CD4-positive, alpha-beta T cell treated with Interleukin-17A for 1 hour (primary cell): ENCODE results near the gene PTGFR.

Experiments
- DNase-seq: peaks from one replicate; pipeline ENCODE4 v3.0.0-alpha.2; 2020

Gene PTGFR

GRCh38 chr1:78520843-78521242 is 30.1 kb downstream of the PTGFR start:
- DNase-seq, result no peak

GRCh38 chr1:78522136-78522535 is 31.4 kb downstream of the PTGFR start:
- no peak for DNase-seq

GRCh38 chr1:78526496-78526895 is 35.7 kb downstream of the PTGFR start:
- no peak for DNase-seq

GRCh38 chr1:78527706-78528105 is 36.9 kb downstream of the PTGFR start:
- no peak for DNase-seq

DNA sequence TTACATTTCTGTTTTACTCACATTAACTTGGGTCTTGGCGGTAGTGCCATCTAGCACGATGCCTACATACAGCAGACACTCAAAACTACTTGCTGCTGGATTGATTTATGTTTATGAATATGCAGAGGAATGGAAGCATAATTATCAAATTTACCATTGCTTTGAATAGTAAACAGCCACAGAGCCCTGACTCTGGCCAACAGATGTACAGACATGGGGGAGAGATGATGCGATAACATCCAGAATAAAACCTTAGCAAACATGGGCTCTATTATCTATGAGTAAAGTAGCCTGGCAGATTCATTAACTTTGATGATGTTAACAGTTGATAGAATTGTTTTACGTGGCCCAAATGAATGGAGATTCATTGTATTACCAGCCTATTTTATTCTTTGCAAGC is 42.8 kb downstream of the PTGFR start:
- no peak for DNase-seq

- DNase-seq, result no peak
Measured at GRCh38 chr1:78535286-78535685, 44.5 kb downstream of the PTGFR start.

DNA sequence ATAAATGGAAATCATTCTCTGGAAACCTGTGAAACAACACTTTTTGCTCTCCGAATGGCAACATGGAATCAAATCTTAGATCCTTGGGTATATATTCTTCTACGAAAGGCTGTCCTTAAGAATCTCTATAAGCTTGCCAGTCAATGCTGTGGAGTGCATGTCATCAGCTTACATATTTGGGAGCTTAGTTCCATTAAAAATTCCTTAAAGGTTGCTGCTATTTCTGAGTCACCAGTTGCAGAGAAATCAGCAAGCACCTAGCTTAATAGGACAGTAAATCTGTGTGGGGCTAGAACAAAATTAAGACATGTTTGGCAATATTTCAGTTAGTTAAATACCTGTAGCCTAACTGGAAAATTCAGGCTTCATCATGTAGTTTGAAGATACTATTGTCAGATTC is 45.7 kb downstream of the PTGFR start:
- DNase-seq, result no peak

DNA sequence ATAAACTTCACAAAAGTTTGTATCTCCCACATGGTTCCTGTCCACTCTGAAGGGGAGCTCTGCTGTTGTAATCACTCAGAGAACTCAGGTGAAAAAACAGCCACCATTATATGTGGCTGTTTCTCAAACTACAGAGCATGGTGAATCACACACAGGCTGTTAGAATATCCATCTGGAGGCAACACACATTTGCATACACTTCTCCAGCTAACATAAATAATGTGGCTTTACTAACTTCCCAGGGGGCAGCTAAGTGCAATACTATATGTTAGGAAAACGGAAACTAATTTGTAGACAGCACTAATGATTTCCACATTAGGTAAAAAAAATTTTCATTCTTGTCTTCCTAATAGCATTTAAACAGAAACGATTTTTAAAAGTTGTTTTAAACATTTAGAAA is 49.3 kb downstream of the PTGFR start:
- no peak for DNase-seq

- DNase-seq, result no peak
Measured at GRCh38 chr1:78541479-78541878, 50.7 kb downstream of the PTGFR start.

GRCh38 chr1:78543941-78544643 is 53.3 kb downstream of the PTGFR start:
- no peak for DNase-seq

- no peak for DNase-seq
Measured at GRCh38 chr1:78547081-78547480, 56.3 kb downstream of the PTGFR start.

DNA sequence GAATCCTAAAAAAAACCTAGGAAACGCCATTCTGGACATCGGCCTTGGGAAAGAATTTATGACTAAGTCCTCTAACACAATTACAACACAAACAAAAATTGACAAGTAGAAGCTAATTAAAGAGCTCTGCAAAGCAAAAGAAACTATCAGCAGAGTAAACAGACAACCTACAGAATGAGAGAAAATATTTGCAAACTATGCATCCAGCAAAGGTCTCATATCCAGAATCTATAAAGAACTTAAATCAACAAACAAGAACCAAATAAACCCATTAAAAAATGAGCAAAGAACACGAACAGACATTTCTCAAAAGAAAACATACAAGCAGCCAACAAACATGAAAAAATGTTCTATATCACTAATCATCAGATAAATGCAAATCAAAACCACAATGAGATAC is 58.6 kb downstream of the PTGFR start:
- no peak for DNase-seq

DNA sequence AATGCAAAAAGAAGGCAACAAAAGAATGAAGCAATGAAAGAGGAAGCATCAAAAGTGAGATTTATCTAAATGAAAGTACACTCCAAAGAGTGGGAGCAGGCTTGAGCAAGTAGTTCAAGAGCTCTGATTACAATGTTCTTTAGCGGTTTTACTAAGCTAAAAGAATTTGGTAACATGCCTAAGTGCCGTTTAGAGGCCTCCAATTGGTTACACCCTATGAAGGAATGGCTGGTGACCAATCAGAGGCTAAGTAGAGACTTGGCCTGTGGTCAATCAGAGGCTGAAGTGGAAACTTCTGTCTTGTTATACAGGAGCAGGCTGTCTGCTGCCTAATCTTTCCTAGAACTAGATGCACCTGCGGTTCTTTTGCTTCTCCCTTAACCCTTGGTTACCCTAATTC is 59.1 kb downstream of the PTGFR start:
- no peak for DNase-seq

DNA sequence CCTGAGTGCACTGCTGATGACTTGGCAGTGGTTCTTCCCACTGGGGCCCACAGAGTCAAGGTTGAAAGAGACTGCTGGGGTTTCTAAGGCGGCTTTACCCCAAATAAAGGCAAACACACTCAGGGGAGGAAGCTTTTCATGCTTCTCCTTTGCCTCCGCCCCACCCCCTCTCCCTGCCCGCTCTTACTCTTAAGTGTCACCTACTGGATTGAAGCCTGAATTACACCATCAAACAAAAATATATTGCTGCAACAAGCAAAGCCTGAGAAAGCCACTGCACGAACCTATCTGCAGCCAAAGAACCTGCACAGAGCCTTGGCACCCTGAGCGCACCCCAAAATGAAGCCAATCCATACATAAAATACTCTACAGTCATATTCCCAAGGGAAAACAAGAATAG is 63.1 kb downstream of the PTGFR start:
- no peak for DNase-seq

- DNase-seq, result no peak
Measured at GRCh38 chr1:78554840-78555239, 64.1 kb downstream of the PTGFR start.

GRCh38 chr1:78559680-78560079 is 68.9 kb downstream of the PTGFR start:
- DNase-seq, result no peak

DNA sequence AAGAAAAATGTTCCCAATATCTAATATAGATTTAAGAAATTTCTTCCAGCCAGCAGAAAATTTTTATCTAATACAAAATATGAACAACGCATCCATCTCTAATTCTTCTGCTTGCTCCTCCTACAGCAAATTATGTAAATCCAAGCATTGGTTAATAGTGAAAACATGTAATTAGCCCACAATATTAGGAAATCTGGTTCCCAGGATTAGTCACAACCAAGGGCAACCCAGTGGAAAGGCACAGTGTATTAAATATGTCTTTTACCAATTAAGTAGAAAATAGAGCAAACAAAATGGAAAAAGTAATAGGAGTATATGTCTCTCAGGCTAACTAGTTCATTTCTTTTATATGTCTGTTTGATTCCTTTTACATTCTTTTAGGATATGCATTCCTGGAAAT is 70.0 kb downstream of the PTGFR start:
- no peak for DNase-seq

DNA sequence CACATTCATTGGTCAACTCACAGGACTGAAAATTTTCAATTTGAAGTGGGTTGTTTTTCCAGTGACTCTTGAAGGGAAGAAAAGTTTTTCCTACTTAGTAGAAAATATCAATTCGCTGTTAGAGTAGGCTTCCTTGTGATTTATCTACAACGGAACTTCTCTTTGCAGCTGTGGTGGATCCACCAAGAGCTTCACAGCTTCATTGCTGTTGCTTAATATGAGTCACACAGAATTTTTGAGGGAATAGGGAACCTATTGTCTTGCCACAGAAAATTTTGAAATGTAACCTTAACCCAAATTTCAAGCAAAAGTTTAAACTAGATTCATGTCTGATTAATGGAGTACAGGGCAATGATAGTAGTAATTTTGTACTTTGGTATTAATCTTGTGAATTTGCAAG is 71.1 kb downstream of the PTGFR start:
- no peak for DNase-seq

DNA sequence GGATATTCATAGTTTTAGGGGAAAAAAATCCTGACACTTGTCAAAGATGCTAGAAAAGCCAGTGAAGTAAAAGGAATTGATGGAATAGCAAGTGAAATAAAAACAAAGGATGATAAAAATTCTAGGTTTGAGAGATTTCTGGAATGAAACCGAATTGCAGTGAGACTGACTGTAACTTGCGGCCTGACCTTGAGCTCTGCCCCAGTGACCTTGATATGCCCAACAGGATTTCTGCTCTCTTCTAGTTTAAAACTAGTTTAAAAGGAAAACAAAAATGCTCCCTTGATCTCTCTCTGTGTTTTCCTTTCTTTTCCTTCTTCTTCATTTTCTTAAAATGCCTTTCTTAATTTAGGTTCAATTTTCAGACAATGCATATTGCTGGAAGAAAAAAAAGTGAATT is 74.6 kb downstream of the PTGFR start:
- DNase-seq, result no peak

- no peak for DNase-seq
Measured at GRCh38 chr1:78570539-78570938, 79.8 kb downstream of the PTGFR start.

DNA sequence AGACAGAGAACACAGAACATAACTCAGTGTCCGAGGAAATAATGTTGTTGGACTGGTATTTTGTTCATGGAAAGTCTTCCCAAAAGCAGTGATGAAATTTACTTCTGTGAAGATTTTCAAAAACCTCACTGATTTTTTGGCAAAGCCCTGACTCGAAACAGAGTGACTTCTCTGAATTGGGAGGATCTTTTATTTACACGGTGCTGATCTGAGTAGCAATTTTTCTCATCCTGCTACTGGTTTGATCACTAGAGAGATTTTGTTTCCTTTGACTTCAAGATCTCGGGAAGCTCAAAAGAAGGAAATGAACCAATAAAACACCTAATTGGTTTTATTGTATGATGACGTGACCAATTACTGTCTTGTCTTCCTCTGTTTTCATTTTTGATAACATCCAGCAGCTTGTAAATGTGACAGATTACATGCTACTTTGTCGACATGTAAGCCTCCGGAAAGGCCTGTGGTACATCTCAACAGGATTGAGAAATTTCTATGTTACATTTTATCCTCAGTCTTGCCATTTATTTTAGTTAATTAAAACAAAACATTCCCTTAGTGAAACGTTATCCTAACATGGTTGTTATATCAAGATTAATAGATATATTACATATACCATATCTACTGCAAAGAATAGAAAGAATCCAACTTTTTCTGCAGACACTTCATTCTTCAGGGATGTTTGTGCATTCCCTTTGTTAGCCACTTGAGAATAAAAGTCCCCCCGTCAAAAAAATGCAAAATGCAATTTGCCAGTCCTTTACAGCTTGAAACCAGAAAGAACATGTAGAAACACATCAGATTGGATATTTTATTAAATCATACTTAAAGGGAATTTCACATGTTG is 86.7 kb downstream of the PTGFR start:
- no peak for DNase-seq

- no peak for DNase-seq
Measured at GRCh38 chr1:78586572-78586971, 95.8 kb downstream of the PTGFR start.

DNA sequence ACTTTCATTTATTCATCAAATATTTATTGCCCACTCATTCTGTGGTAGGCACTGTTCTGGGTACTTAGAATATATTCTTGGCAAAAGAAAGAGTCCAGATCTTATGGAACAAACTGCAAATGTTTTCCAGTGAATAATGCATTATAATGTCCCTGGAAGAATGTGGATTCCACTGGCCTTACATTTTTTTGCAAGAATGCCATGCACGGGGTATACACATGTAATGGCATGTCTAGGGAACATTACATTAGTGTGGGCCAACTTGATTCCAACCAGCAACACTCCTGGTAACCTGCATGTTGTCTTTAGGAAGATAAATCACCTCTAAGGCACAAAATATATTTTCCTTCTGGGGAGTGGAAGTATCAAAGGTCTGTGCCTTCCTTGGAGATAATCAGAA is 96.4 kb downstream of the PTGFR start:
- no peak for DNase-seq
